ENCODE data around the gene TUB. TPM values are rescaled to one million over a fixed set of nuclear protein-coding genes. Genes with fewer than 3 reads are reported as not detected.

TUB gene, protein sequence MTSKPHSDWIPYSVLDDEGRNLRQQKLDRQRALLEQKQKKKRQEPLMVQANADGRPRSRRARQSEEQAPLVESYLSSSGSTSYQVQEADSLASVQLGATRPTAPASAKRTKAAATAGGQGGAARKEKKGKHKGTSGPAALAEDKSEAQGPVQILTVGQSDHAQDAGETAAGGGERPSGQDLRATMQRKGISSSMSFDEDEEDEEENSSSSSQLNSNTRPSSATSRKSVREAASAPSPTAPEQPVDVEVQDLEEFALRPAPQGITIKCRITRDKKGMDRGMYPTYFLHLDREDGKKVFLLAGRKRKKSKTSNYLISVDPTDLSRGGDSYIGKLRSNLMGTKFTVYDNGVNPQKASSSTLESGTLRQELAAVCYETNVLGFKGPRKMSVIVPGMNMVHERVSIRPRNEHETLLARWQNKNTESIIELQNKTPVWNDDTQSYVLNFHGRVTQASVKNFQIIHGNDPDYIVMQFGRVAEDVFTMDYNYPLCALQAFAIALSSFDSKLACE
- total RNA-seq (2014; rRNA removed; shearing (Covaris generic)) = 18.3 and 18.9 TPM in 2 replicates

DNA sequence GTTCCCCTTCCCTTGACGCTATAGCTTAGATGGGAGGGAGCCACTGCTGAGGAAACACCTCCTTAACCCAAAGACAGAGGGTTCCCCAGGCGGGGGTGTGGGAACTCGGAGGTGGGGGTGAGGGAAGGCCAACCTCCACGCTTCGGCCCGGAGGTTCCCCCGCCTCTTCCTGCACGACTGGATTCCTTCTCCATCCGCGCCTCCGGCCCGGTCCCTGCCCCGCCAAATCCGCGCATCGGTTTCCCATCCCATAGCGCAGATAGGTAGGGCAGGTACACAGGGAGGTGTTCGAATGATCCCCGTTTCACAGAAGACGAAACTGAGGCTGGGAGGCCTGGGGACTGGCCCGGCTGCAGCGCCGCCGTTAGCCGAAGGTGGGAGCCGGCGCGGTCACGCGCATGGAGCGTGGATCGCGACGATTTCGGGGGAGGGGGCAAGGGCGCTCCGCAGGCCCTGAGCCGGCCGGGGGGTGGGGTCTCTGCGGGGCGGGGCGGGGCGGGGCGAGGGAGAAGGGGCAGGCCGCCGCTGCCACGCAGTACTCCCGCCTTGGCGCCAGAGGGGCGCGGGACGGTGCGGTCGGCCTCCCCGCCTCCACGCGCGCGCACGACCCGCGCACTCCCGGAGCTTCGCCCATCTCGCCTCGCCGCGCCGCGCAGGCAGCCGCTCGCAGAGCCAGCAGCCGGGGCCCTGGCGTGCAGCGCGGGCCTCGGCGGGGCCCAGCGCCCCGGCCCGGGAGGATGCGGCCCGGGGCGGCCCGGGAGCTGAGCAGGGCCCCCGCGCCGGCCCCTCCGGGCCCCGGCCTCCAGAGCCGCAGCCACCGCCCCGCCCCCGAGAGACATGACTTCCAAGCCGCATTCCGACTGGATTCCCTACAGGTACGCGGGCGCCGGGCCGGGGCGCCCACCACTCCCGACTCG, at the start of gene TUB:
TSS of gene TUB (plus strand) at position 538 of the 917 bp plus-strand sequence. CDS start at position 838, 300 bp downstream.
- Histone ChIP-seq H3K4me3 (peak within 1 kb of the TSS; percentile 62), H3K9me3 (replicated peaks) (no peaks in the 10 kb centered on the region), H3K4me1 (peaks cover 14% of the 10 kb centered on the region), H3K36me3 (no peaks in the 10 kb centered on the region), H3K27me3 (peaks cover 5% of the 10 kb centered on the region), H3K27ac (no peak within 1 kb of the TSS)
- DNase-seq = peak in 1 of 2 experiments; percentile 34

DNA sequence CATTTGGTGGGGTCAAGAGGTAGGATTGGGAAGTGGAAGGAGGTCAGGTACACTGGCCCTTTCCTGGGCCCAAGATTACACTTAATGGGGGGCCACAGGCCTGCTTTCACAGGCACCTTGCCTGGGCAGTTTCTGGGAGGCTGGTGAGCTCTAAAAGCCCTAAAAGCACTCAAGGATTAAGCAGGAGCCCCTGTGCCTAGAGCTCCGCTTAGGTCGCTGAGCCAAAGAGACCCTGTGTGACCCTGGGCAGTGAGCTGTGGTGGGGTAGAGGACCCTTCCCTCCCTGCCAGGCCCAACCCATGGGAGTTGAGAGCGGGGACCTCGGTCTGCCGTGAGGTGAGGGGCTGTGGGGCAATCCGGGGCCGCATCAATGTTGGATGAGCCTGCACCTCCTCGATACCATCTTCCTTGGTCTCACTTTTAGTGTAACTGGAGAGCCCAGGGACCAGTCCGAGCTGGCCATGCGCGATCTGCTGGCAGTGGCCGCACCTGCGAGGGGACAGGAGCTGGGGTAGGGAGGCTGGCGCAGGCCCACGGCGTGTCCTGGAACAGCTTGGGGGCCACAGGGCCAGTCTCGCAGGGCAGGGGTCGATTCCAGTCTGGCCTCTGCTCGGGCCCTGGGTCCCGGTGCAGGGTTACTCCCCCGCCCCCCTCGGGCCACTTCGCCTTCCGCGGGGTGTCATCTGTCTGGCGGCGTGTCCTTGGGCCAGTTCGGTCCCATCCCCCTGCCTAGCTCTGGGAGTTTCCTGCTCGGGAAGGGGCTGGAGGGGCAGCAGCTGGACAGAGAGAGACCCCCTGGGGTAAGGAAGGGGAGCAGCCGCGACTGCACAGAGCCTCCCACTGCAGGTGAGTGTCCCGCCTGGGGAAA, 49.5 kb upstream of the TUB start:
- DNase-seq = no peak
- no peaks in the 10 kb centered on the region for H3K27me3 ChIP-seq
- H3K4me3 ChIP-seq = no peak overlapping the region
- H3K27ac ChIP-seq = no peak overlapping the region
- H3K36me3 ChIP-seq = no peaks in the 10 kb centered on the region
- no peaks in the 10 kb centered on the region for H3K9me3 ChIP-seq (replicated peaks)
- H3K4me1 ChIP-seq = peaks cover 34% of the 10 kb centered on the region

DNA sequence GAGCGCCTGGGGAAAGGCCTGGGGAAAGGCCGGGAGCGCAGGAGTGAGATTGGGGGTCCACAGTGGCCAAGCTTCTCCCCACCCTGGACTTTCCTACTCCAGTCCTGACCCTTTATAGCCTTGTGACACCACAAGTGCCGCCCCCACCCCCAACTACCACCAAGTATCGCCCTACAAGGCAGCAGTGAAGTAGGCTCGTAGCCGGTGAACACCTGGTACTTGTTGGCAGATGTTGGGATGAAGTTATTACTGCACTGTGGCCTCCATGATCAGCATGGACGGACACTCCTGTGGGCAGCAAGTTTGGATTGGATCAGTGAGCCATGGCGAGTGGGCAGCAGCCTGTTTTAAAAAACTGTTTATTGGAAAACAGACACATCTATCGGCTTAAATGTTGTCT, 48.9 kb upstream of the TUB start:
- H3K27me3 ChIP-seq = no peaks in the 10 kb centered on the region
- H3K9me3 ChIP-seq (replicated peaks) = no peaks in the 10 kb centered on the region
- no peak overlapping the region for H3K4me3 ChIP-seq
- DNase-seq = no peak
- no peak overlapping the region for H3K27ac ChIP-seq
- peaks cover 33% of the 10 kb centered on the region for H3K4me1 ChIP-seq
- H3K36me3 ChIP-seq = no peaks in the 10 kb centered on the region

DNA sequence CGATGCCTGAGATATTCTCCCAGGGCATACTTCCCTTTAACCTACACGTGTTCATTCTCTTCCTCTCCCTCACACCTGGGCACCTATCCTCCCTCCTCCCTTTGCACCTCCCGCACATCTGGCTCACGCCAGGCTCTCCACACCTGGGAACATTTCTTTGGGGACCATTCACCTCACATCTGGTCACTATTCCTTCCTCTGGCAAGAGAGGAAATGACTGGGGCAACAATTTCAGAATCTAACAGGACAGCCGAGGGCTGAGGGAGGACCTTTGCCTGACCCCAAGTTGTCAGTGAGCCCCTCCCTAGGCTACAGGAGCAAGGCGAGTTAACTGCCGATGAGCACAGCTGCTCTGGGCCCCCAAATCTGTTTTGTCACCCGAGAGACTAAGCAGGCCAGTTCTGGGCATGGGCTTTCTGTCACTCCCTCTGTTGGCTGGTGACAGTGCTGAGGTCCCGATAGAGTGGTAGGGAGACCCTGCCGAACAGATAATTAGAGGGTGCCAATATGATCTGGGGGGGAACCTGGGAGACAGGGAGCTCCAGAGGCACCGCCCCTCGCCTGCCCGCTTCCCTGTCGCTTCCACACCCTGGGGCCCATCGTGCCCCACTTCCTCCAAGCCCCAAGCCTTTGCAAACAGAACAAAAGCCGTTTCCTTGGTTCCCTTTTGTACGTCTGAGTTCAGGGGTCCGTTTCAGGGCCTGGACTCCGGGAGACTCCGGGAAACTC, 48.3 kb upstream of the TUB start:
- no peaks in the 10 kb centered on the region for H3K9me3 ChIP-seq (replicated peaks)
- H3K27ac ChIP-seq = no peak overlapping the region
- DNase-seq = no peak
- H3K4me3 ChIP-seq = 0 out of 2 replicates have a peak overlapping the region, but pooled peaks have one; percentile 5
- H3K36me3 ChIP-seq = no peaks in the 10 kb centered on the region
- H3K27me3 ChIP-seq = no peaks in the 10 kb centered on the region
- H3K4me1 ChIP-seq = peaks cover 33% of the 10 kb centered on the region

DNA sequence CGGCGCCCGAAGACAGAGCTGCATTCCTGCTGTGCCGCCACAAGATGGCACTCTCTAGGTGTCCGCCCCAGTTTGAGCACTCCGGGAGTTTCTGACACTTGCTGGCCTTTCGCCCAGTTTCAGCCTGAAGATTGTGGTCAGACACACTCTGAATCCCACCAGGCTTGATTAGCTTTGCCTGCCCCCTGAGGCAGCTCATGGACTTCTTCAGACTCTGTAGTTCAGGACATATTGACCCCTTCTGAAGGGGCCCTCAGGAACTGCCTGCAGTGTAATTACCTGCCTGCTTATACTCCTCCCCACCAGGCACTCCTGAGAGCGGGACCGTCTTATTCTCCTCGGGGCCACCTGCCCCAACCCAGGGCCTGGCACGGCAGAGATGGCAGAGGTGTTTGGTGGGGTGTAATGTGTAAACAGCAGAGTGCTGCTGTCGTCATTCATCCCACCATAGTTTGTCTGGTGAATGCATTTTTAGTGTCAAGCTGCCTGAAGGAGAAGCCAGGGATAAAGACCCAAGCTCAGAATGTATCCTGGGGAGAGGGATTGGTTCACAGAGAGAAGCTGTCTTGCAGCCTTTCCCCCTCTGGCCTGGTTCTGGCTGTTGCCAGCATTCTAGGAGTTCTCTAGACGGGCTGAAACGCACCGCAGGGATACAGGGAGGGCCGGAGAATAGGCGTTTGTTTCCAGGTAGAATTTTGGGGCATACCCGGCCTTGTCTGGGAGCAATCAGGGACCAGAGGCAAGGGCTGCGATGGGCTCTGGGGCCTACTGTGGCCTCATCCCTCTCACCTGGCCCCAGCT, 47.5 kb upstream of the TUB start:
- Histone ChIP-seq H3K27ac (no peak overlapping the region), H3K36me3 (no peaks in the 10 kb centered on the region), H3K27me3 (no peaks in the 10 kb centered on the region), H3K4me1 (peaks cover 33% of the 10 kb centered on the region), H3K4me3 (no peak overlapping the region), H3K9me3 (replicated peaks) (no peaks in the 10 kb centered on the region)
- peak; percentile 90 to 94 for DNase-seq

DNA sequence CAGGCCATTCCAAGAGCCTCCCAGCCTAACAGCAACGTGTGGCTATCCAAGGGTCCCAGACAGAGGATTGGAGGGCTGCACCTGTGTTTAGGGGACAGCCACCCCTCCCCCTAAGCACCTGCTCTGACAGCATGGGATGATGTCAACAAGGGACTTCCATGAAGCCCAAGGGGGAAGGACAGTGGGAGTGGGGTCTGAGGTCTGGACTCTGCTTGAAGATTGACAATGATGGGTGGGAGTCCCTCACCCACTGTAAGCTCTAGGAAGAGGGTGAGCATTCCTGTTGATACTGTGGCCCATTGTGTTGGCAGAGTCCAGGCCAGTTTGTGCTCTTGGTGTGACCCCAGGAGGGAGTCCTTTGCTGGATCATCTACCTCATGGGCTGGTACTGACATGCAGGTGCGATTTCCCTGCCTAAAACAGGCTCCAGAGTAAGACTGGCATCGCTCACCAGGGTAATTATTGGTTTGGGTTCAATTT, 46.9 kb upstream of the TUB start:
- no peaks in the 10 kb centered on the region for H3K9me3 ChIP-seq (replicated peaks)
- no peak for DNase-seq
- no peaks in the 10 kb centered on the region for H3K36me3 ChIP-seq
- no peak overlapping the region for H3K4me3 ChIP-seq
- H3K27me3 ChIP-seq = no peaks in the 10 kb centered on the region
- no peak overlapping the region for H3K27ac ChIP-seq
- peaks cover 33% of the 10 kb centered on the region for H3K4me1 ChIP-seq

DNA sequence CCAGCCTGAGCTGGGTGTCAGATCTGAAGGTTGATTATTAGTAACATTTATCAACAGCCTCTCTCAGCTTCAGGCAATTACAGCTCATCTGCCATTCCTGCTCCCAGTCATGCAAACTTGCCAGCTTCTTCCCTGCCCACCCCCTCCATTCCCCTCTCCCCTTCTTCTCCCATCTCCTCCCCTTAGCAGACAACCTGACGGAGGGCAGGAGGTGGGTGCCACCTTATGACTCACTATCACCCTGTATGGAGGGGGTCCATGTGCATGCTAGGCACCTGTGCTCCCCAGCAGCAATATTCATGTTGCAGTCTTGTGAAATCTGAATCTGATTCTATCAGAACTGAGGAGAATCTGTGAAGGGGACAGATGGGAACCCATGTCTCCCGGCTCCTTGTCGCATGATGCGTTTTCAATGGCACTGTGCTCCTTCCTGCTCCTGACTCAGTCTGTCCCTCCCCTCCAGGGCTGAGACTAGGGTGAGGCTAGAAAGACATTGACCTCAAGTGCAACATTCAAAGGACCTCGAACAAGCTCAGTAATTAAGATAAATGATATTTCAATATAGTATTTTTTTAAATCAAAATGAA, 46.3 kb upstream of the TUB start:
- no peak overlapping the region for H3K4me3 ChIP-seq
- H3K27me3 ChIP-seq = no peaks in the 10 kb centered on the region
- no peaks in the 10 kb centered on the region for H3K9me3 ChIP-seq (replicated peaks)
- peaks cover 30% of the 10 kb centered on the region for H3K4me1 ChIP-seq
- DNase-seq = no peak
- no peak overlapping the region for H3K27ac ChIP-seq
- H3K36me3 ChIP-seq = no peaks in the 10 kb centered on the region

DNA sequence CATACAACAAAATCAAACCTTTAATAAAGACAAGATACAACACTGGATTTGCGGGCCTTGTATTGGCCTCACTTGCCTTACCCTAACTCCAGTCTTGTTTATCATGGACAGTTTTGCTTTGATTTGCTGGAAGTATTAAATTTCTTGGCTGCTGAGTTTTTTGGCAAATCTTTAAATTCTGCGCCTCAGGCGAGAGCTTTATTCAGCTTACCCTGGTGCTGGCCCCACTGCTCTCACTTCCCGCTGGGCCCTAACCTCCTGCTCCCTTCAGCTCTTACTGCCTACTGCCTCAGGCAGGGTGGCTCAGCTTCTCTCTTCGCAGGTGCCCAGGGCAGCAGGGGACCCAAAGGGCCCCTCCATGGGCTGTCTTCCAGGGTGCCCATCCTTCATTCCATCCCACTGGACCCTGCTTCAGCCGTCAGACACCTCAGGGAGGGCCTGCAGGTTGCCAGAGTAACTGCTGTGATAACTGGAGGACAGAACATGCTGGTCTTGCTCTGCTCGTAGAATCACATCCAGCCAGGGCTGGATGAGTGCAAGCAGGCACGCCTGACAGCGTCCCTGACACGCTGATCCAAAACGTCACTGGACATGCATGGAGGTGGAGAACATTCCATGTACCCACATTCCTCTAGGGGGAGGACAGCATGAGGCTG, 45.7 kb upstream of the TUB start:
- no peaks in the 10 kb centered on the region for H3K9me3 ChIP-seq (replicated peaks)
- H3K4me1 ChIP-seq = peaks cover 24% of the 10 kb centered on the region
- H3K4me3 ChIP-seq = no peak overlapping the region
- DNase-seq = peak in 1 of 2 experiments; percentile 44
- H3K27ac ChIP-seq = no peak overlapping the region
- H3K27me3 ChIP-seq = no peaks in the 10 kb centered on the region
- H3K36me3 ChIP-seq = no peaks in the 10 kb centered on the region

DNA sequence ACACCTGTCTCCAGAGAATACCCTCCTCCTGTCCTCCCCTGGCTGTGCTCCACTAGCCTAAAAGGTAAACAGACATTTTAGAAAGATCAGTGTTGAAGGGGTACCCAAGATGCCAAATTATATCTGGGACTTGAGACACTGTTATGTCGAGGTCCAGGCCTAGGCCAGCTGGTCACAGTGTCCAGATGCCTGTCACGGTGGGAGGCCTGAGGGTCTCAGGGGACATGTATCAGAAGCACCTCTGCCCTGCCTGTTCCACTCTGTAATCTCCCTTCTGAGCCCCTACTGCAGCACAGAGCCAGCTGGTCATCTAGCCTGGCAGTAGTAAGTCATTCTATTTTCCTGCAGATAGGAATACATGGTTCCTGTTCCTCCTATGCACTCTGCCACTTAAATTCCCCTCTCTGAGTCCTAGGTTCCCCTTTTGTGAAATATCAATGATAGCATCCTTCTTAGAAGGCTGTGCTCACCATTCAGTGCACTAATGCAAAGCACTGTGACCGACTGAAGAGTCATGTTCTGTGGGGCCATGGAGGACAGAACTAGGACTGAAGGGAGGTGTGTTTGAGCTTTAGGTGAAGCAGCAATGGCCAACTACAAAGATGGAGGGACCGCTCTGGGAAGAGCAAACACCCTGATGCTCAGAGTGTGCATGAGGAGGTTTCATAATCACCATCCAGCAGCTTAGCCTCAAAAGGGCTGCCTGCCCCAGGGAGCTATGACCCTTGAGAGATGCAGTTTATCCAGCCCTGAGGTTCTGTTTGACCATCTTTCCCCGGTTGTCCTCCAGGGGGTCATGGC, 44.8 kb upstream of the TUB start:
- Histone ChIP-seq H3K27me3 (no peaks in the 10 kb centered on the region), H3K4me3 (no peak overlapping the region), H3K27ac (no peak overlapping the region), H3K9me3 (replicated peaks) (no peaks in the 10 kb centered on the region), H3K4me1 (peaks cover 20% of the 10 kb centered on the region), H3K36me3 (no peaks in the 10 kb centered on the region)
- DNase-seq = no peak

DNA sequence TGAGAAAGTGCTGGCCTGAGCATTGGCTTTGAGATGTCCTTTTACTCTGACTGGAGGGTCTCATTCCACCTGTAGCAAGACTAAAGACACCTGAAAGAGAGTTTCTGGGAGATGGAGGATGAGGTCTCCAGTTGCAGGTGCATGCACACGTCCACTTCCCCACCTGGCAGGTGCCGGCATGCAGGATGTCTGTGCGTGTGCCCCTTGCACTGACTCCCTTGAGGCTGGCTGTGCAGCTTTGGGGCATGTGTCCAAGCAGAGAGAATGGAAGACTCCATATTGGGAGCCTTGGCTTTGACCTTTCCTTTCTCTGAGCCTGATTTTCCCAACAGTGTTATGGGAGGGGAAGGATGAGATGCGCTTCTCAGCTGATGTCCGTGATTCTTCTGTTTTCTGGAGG, 44.0 kb upstream of the TUB start:
- H3K27ac ChIP-seq = no peak overlapping the region
- H3K4me3 ChIP-seq = no peak overlapping the region
- no peaks in the 10 kb centered on the region for H3K36me3 ChIP-seq
- no peak for DNase-seq
- no peaks in the 10 kb centered on the region for H3K27me3 ChIP-seq
- H3K4me1 ChIP-seq = peaks cover 20% of the 10 kb centered on the region
- no peaks in the 10 kb centered on the region for H3K9me3 ChIP-seq (replicated peaks)

DNA sequence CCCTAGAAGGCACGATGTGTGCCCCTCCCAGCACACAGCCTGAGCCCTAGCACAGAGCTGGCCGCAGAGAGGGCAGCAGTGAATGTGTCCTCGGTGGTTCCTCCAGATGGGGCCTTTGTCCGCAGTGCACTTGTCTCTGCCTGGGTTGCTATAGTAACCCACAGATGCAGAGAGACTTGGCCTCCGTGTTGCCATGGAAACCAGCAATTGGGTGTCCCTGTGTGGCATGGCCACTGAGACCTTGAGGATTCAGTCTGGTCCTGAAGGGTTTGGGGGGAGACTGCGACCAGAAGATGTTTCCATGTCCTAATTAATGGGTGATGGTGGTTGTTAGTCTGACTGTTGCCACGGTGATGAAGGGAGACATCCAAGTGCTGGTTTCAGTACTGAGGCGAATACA, 42.6 kb upstream of the TUB start:
- Histone ChIP-seq H3K27me3 (no peaks in the 10 kb centered on the region), H3K4me3 (no peak overlapping the region), H3K9me3 (replicated peaks) (no peaks in the 10 kb centered on the region), H3K4me1 (peaks cover 13% of the 10 kb centered on the region), H3K36me3 (no peaks in the 10 kb centered on the region), H3K27ac (no peak overlapping the region)
- no peak for DNase-seq

All from SJCRH30 (cell line).